ENCODE data around the gene ZNF587. TPM values are rescaled to one million over a fixed set of nuclear protein-coding genes. Genes with fewer than 3 reads are reported as not detected.
"Not testable (repeated sequence)": the region's sequence is repeated elsewhere in the genome, so short reads cannot be mapped to it uniquely, and the experiment has no call there.

The ZNF587 gene
- total RNA-seq = 72.9 to 77.4 TPM (median 75.9 TPM) in 3 replicates

DNA sequence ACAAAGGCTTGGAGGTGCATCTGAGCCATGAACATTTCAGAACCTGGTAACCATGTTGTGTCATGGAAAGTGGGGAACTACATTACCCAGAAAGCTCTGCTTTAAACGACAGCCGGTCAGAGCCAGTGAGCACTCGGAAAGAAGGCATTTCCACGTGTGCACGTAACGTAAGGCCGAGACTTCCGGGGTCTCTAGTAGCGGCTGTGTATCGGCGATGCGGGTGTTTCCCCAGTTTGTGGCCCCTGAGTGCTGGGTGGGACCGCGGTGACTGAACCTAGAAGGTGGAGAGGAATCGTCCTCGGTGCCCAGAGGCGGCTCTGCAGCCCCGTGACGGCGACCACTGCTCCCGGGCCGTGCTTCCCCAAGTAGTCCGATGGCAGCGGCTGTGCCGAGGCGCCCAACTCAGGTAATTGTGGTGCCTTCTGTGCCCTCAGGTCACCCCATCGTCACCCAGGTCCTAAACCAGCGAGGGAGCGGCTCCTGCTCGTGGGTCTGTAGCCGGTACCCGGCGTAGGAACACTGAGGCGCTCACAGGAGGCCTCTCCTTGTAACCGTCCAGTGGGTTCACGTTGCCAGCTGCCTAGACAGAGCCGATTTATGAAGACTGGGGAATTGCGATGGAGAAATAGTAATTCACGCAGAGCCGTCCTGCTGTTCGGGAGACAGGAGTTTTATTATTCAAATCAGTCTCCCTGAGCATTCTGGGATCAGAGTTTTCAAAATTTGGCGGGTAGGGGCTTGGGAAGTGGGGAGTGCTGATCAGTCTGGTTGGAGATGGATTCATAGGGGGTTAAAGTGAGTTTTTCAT lies at the start of gene ZNF587:
Gene ZNF587 (plus strand): TSS at position 194 of the 808 bp plus-strand sequence. CDS start 180 bp downstream, at position 374.
- Mint-ChIP-seq H3K27ac (peak within 1 kb of the TSS; percentile 95), H3K4me1 (peaks cover 17% of the 10 kb centered on the region), H3K4me3 (peak within 1 kb of the TSS; percentile 86), H3K36me3 (peaks cover 23% of the 10 kb centered on the region)
- H3K27me3 Mint-ChIP-seq (ENCODE audit: low read depth); H3K9me3 Mint-ChIP-seq: not testable (repeated sequence)
- DNase-seq (ENCODE audit: low spot score in 2 of 2, unreplicated experiment in 2 of 2) = peak; percentile 29 to 64

DNA sequence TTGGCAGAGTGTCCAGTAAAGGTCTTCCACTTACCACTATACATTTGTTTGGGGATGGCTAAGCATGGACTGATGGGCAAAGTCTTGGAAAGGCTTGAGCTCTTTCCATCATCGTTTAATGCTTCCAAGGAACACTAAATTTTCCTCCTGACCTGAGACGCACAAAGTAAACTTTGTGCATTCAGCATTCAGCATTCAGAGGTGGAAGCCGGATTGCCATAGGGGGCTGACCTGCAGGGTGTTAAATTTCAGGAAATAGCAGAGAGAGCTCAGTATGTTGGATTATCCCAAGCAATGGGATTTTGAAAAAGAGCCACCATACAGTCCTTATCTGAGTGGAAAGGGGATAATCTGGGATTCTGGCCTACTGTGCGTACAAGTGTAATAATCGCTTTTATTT lies 49.0 kb upstream of the ZNF587 start:
- Mint-ChIP-seq H3K27me3 (ENCODE audit: low read depth) (no peaks in the 10 kb centered on the region), H3K36me3 (peaks cover 9% of the 10 kb centered on the region), H3K9me3 (no peaks in the 10 kb centered on the region), H3K4me1 (peaks cover 52% of the 10 kb centered on the region), H3K4me3 (no peak overlapping the region), H3K27ac (peak overlapping the region; percentile 86)
- TF ChIP-seq, protein P1, sequence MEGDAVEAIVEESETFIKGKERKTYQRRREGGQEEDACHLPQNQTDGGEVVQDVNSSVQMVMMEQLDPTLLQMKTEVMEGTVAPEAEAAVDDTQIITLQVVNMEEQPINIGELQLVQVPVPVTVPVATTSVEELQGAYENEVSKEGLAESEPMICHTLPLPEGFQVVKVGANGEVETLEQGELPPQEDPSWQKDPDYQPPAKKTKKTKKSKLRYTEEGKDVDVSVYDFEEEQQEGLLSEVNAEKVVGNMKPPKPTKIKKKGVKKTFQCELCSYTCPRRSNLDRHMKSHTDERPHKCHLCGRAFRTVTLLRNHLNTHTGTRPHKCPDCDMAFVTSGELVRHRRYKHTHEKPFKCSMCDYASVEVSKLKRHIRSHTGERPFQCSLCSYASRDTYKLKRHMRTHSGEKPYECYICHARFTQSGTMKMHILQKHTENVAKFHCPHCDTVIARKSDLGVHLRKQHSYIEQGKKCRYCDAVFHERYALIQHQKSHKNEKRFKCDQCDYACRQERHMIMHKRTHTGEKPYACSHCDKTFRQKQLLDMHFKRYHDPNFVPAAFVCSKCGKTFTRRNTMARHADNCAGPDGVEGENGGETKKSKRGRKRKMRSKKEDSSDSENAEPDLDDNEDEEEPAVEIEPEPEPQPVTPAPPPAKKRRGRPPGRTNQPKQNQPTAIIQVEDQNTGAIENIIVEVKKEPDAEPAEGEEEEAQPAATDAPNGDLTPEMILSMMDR (IDR thresholded peaks at IDR 0.05; ENCODE audit: unreplicated experiment) = no peak
- no peak for DNase-seq (ENCODE audit: low spot score in 2 of 2, unreplicated experiment in 2 of 2)

DNA sequence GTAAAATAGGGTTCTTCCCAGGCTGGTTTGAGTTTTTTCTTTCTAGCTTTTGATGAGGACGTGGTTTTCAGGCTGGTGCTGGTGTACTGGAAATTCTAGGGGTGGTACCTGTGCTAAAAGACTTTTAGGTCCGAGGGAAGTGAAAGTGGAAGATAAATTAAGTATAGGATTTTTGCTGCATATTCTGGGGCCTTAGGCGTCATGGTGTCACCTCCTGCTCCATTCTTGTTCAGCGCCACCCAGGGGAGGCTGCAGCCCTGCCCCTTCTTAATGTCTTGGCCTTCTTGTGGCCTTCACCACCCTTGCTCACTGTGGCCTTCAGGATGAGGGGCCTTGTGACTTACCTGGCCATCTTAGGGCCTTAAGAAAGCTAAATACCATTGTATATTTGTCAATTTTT lies 47.4 kb upstream of the ZNF587 start:
- Mint-ChIP-seq H3K36me3 (peaks cover 10% of the 10 kb centered on the region), H3K27me3 (ENCODE audit: low read depth) (no peaks in the 10 kb centered on the region), H3K4me3 (no peak overlapping the region), H3K9me3 (no peaks in the 10 kb centered on the region), H3K4me1 (peaks cover 53% of the 10 kb centered on the region), H3K27ac (peak overlapping the region; percentile 83)
- TF ChIP-seq, protein P1 (IDR thresholded peaks at IDR 0.05; ENCODE audit: unreplicated experiment) = no peak
- no peak for DNase-seq (ENCODE audit: low spot score in 2 of 2, unreplicated experiment in 2 of 2)

DNA sequence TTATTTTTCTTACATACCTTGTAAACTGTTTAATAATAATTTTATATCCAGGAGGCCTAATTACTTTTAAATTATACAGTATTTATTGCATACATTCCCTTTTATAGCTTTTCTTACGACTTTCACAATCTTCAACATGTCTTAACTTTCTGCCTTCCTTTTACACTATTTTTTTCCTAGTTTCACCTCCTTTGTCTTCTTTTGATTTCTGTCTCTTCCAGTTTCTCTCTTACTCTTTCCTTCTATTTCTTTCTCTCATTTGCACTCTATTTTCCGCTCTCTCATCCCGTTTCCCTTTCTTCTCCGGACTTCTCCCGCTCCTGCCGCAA lies 46.4 kb upstream of the ZNF587 start:
- Mint-ChIP-seq H3K9me3 (no peaks in the 10 kb centered on the region), H3K36me3 (peaks cover 15% of the 10 kb centered on the region), H3K27me3 (ENCODE audit: low read depth) (no peaks in the 10 kb centered on the region), H3K4me1 (peaks cover 53% of the 10 kb centered on the region), H3K4me3 (peak overlapping the region; percentile 78), H3K27ac (peak overlapping the region; percentile 96)
- no peak for DNase-seq (ENCODE audit: low spot score in 2 of 2, unreplicated experiment in 2 of 2)
- TF ChIP-seq, protein P1 (IDR thresholded peaks at IDR 0.05; ENCODE audit: unreplicated experiment) = no peak

DNA sequence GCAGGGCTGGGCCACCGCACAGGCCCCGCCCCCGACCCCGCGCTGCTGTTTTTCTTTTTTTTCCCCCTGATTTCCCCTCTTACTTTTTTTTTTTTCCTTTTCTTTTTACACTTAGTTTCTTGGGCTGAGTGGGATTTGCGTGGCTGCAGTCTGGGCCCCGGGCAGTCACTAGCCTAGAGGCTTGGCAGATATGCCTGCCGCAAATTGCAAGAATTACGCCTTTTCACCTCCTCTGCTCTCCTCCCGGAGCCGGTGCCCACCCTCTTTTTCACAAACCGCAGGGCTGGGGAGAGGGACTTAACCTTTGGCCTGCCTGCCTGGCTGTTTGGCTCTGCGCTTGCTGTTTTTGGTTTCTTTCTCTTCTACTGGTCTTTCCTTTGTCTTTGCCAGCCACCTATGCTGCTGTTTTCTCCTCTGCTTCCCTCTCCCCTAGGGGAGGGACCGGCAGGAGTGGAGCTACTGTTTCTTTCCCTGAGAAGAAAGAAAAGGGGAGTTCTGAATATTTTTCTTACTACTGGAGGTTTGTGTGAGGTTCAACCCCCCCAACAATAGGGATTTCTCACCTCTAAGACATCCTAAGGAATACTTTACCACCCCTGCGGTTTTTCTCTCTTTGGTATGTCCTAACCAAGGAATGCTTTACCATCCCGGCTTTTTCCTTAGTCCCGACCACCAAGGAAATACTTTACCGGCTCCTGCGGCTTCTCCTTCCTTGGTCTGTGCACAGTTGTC lies 45.9 kb upstream of the ZNF587 start:
- Mint-ChIP-seq H3K27me3 (ENCODE audit: low read depth) (no peaks in the 10 kb centered on the region), H3K9me3 (no peaks in the 10 kb centered on the region), H3K36me3 (peaks cover 17% of the 10 kb centered on the region), H3K4me3 (peak overlapping the region; percentile 78), H3K4me1 (peaks cover 53% of the 10 kb centered on the region), H3K27ac (peak overlapping the region; percentile 96)
- peak in 1 of 2 experiments; percentile 62 for DNase-seq (ENCODE audit: low spot score in 2 of 2, unreplicated experiment in 2 of 2)
- TF ChIP-seq, protein P1 (IDR thresholded peaks at IDR 0.05; ENCODE audit: unreplicated experiment) = no peak

DNA sequence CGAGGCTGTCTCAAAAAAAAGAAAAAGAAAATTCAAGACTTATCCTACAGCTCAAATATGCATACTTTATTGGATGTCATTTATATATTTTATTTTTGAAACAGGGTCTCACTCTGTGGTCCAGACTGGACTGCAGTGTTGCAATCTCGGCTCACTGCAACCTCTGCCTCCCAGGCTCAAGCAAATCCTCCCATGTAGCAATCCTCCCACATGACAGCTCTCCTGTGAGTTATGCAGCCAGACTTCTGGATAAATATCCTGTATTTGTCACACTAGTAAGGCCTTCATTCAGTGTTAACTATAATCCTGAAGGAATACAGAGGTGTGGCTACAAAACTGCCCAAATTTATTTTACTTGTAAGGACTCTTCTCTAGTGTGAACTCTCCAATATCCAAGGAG lies 42.1 kb upstream of the ZNF587 start:
- no peak overlapping the region for H3K27ac Mint-ChIP-seq
- no peaks in the 10 kb centered on the region for H3K27me3 Mint-ChIP-seq (ENCODE audit: low read depth)
- TF ChIP-seq, protein P1 (IDR thresholded peaks at IDR 0.05; ENCODE audit: unreplicated experiment) = no peak
- H3K36me3 Mint-ChIP-seq = peaks cover 21% of the 10 kb centered on the region
- H3K4me3 Mint-ChIP-seq = no peak overlapping the region
- DNase-seq (ENCODE audit: low spot score in 2 of 2, unreplicated experiment in 2 of 2) = no peak
- no peaks in the 10 kb centered on the region for H3K9me3 Mint-ChIP-seq
- peaks cover 50% of the 10 kb centered on the region for H3K4me1 Mint-ChIP-seq

DNA sequence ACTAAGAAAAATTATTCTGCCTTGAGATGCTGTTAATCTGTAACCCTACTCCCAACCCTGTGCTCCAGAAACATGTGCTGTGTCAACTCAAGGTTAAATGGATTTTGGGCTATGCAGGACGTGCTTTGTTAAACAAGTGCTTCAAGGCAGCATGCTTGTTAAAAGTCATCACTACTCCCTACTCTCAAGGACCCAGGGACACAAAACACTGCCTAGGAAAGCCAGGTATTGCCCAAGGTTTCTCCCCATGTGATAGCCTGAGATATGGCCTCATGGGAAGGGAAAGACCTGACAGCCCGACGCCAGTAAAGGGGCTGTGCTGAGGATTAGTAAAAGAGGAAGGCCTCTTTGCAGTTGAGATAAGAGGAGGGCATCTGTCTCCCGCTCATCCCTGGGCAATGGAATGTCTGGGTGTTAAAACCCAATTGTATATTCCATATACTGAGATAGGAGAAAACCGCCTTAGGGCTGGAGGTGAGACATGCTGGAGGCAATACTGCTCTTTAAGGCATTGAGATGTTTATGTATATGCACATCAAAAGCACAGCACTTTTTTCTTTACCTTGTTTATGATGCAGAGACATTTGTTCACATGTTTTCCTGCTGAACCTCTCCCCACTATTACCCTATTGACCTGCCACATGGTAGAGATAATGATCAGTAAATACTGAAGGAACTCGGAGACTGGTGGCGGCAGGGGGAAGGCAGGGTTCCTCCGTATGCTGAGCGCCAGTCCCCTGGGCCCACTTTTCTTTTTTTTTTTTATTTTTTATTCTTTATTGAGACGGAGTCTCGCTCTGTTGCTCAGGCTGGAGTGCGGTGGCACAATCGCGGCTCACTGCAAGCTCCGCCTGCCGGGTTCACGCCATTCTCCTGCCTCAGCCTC lies 39.0 kb upstream of the ZNF587 start:
- H3K9me3 Mint-ChIP-seq = not testable (repeated sequence)
- H3K27ac Mint-ChIP-seq = peak overlapping the region; percentile 91

More for the DNA sequence above, 39.0 kb upstream of the ZNF587 start:
- peaks cover 52% of the 10 kb centered on the region for H3K4me1 Mint-ChIP-seq
- peaks cover 24% of the 10 kb centered on the region for H3K36me3 Mint-ChIP-seq
- H3K27me3 Mint-ChIP-seq (ENCODE audit: low read depth); H3K4me3 Mint-ChIP-seq; DNase-seq (ENCODE audit: low spot score in 2 of 2, unreplicated experiment in 2 of 2): not testable (repeated sequence)
